K562 (cell line): ENCODE data around the gene DHRS12.

Experiments used
- BACH1 ChIP-seq: fragments of 200-800 bp; sonication (Bioruptor generic); IDR thresholded peaks from 2 replicates; pipeline ENCODE4 v1.6.1; 2016; ENCODE audit warnings: missing genetic modification characterization, missing compliant biosample characterization
- C11orf30 ChIP-seq: fragments of 450-650 bp; IDR thresholded peaks from 2 replicates; pipeline ENCODE4 v1.6.1; 2016; ENCODE audit warnings: low read depth, mild to moderate bottlenecking
- CREM ChIP-seq: IDR thresholded peaks from 2 replicates; pipeline ENCODE4 v1.6.1; 2014; ENCODE audit warnings: antibody characterized with exemption, low read depth
- CTCF ChIP-seq, 3 experiments: IDR thresholded peaks in 2 of 3; conservative IDR thresholded peaks in 1 of 3; 2 replicates each; pipeline ENCODE4 v1.5.1; 2011 to 2012; ENCODE audit warnings: low read length in 3 of 3, mild to moderate bottlenecking in 3 of 3, control low read depth in 2 of 3, improper control_type of control experiment in 1 of 3, inconsistent platforms in 1 of 3, low read depth in 1 of 3, mixed read lengths in 1 of 3, moderate library complexity in 1 of 3; ENCODE audit not compliant: insufficient read depth in 2 of 3
- FOSL1 ChIP-seq: fragments of 200-800 bp; sonication (Bioruptor generic); conservative IDR thresholded peaks from 2 replicates; pipeline ENCODE4 v1.6.1; 2016; ENCODE audit warnings: missing genetic modification characterization, missing compliant biosample characterization
- NR1H2 ChIP-seq: sonication (generic); formaldehyde crosslinking; IDR thresholded peaks from 2 replicates; pipeline ENCODE4 v1.4.0; 2020; ENCODE audit warnings: mild to moderate bottlenecking, missing genetic modification reagents

DNA sequence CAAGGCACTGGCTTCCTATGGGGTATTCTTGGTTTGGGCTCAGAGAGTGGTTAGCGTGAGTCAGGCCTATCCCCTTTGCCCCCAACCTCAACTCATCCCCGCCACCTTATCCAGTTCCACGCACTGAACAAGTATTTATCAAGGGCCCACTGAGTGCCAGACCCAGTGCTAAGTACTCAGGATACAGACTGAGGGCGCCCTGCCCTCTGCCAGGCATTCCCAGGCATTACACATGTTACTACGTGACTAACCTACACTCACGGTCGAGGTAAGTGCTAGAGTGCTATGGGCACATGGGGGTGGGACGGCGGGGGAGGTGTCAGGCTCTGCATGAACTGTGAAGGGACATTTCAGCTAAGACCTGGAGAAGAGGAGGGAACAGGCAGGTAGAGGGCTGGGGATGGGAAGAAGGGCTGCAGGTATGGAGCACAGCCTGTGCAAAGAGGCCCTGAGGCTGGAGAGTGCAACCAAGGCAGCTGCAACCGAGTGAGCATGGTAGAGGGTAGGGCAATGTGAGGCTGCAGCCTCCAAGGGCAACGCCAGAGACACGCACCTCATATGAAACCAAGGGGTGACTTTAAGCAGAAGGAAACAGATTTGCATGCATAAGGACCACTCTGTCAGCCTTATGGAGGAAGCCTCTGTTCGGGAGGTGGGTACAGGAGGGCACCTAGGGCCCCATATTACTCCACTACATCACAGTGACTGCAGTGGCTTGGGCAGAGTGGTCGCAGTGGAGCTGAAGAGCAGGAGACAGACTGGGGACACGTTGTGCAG, 22.5 kb downstream of the DHRS12 start:
- TF ChIP-seq NR1H2 (CRISPR knock-in tag) (no peak), CREM (no peak), BACH1 (tag) (no peak), CTCF (IDR thresholded peaks at IDR 0.05 in 2 of 3, conservative IDR thresholded peaks at IDR 0.05 in 1 of 3; ENCODE audit: insufficient read depth in 2 of 3, low read depth in 1 of 3, low read length in 3 of 3) (peak in 2 of 3 experiments; percentile 17 to 28; a peak in 2 of 6 replicates), FOSL1 (tag) (no peak), C11orf30 (no peak)
